GM21717 (cell line): ENCODE measurements around the gene CDHR5.

ENCODE experiments used
- ATAC-seq: cut with Tn5 transposase; IDR thresholded peaks from one replicate; pipeline ENCODE4 v1.9.1; 2021; ENCODE audit warnings: mild to moderate bottlenecking, moderate library complexity; ENCODE audit not compliant: unreplicated experiment

The CDHR5 gene

DNA sequence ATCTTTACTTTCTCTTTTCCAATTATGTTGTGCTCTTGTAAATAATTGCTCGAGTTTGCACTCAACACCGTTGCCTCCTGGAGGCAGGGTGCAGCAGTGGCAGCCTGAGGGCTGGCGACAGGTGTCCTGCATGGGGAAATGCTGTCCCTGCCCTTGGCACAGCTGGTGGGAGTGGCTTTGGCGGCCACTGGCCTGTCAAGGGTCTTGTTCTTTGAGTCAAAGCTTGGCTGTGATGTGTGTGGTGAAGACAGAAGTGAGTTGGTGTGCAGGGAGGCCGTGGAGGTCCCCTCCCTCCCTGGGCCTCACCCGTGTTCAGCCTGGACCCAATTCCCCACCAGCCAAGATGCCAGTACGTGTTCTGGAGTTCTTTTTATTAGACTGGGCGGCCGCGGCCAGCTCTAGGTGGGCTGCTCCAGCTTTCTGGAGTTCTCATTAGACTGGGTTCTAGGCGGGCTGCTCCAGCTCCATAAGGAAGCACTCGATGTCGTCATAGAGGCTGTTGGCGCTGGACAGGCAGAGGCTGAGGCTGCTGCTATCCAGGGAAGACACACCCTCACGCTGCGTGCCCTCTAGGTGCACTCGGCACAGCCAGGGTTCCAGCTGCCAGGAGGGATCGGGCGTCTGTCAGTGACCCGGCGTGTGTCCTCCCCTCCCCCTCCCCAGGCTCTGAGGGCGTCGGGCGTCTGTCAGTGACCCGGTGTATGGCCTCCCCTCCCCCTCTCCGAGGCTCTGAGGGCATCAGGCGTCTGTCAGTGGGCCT is 12.4 kb downstream of the CDHR5 start:
- no peak for ATAC-seq

DNA sequence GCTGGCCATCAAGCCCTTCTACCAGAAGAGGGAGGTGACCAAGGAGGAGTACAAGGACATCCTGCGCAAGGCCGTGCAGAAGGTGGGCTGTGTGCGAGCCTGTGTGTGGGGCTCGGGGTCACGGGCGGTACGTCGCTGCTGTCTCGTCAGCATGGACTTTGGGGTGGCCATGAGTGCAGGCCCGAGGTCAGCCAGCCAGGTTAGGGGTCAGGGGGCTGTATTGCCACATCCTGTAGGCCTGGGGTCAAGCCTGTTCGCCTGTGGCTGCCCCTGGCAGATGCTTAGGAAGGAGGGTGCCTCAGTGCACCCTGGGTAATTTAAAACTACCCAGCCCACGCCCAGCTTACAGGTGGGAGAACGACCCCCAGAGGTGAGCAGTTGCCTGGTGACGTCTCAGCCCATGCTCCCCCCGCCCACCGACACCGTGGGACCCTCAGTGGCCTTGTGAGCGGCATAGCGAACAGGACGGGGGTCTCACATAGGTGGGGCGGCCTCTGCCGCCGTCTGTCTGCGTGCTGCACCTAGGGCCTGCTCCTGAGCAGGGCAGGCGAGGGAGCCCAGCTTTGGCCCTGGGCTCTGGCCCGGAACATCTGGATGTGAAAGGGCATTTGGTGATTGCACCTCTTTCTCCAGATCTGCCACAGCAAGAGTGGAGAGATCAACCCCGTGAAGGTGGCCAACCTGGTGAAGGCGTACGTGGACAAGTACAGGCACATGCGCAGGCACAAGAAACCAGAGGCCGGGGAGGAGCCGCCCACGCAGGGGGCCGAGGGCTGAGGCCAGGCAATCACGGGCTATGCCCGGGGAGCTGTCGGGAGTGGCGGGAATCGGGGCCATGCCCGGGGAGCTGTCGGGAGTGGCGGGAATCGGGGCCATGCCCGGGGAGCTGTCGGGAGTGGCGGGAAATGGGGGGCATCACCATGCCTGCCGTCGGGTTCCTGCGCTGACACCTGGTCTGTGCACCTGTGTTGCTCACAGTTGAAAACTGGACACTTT is 13.5 kb downstream of the CDHR5 start:
- ATAC-seq, result no peak

DNA sequence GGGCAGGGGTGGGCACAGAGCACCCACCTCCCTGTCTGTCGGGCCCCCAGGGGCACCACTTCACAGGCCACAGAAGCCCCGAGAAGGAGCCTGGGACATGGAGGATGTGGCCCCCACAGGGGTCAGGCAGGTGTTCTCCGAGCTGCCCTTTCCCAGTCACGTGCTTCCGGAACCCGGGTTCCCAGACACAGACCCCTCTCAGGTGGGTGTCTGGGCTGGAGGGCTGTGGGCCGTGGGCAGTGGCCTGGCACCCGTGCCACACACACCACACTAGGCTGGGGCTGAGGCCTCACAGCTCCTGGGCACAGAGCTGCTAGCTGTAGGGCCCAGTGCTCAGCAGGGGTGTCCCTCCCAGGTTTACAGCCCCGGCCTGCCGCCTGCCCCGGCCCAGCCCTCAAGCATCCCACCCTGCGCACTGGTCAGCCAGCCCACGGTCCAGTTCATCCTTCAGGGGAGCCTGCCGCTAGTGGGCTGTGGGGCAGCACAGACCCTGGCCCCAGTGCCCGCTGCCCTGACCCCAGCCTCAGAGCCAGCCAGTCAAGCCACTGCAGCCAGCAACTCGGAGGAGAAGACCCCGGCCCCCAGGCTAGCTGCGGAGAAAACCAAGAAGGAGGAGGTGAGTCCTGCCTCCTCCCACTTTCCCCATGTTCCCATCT is 14.5 kb downstream of the CDHR5 start:
- no peak for ATAC-seq

DNA sequence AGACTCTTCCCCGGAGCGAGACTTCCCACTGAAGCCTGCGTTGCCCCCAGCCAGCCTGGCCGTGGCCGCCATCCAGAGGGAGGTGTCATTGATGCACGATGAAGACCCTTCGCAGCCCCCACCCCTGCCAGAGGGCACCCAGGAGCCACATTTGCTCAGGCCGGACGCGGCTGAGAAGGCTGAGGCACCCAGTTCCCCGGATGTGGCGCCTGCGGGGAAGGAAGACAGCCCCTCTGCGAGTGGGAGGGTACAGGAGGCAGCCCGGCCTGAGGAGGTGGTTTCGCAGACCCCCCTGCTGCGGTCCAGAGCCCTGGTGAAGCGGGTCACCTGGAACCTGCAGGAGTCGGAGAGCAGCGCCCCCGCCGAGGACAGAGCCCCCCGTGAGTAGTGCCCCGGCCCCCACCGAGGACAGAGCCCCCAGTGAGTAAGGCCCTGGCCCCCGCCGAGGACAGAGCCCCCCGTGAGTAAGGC is 15.4 kb downstream of the CDHR5 start:
- ATAC-seq, result no peak

DNA sequence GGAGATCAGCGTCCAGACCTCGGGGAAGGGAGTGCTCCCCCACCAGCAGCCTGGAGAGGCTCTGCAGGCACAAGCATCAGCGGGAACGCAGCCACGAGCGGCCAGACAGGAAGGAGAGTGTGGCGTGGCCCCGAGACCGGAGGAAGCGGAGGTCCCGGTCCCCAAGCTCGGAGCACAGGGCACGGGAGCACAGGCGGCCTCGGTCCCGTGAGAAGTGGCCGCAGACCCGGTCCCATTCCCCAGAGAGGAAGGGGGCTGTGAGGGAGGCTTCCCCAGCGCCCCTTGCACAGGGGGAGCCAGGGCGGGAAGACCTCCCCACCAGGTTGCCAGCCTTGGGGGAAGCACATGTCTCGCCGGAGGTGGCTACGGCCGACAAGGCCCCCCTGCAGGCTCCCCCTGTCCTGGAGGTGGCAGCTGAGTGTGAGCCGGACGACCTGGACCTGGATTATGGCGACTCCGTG is 15.9 kb downstream of the CDHR5 start:
- no peak for ATAC-seq

DNA sequence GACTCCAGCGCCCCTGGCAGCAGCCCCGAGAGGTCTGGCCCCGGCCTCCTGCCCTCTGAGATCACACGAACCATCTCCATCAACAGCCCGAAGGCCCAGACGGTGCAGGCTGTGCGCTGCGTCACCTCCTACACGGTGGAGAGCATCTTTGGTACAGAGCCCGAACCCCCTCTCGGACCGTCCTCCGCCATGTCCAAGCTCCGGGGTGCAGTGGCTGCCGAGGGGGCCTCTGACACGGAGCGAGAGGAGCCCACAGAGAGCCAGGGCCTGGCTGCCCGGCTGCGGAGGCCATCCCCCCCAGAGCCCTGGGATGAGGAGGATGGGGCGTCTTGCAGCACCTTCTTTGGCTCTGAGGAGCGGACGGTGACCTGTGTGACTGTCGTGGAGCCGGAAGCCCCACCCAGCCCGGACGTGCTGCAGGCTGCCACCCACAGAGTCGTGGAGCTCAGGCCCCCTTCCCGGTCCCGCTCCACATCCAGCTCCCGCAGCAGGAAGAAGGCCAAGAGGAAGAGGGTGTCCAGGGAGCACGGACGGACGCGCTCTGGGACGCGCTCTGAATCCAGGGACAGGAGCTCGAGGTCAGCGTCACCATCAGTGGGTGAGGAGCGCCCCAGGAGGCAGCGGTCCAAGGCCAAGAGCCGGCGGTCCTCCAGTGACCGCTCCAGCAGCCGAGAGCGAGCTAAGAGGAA is 16.6 kb downstream of the CDHR5 start:
- ATAC-seq, result no peak

DNA sequence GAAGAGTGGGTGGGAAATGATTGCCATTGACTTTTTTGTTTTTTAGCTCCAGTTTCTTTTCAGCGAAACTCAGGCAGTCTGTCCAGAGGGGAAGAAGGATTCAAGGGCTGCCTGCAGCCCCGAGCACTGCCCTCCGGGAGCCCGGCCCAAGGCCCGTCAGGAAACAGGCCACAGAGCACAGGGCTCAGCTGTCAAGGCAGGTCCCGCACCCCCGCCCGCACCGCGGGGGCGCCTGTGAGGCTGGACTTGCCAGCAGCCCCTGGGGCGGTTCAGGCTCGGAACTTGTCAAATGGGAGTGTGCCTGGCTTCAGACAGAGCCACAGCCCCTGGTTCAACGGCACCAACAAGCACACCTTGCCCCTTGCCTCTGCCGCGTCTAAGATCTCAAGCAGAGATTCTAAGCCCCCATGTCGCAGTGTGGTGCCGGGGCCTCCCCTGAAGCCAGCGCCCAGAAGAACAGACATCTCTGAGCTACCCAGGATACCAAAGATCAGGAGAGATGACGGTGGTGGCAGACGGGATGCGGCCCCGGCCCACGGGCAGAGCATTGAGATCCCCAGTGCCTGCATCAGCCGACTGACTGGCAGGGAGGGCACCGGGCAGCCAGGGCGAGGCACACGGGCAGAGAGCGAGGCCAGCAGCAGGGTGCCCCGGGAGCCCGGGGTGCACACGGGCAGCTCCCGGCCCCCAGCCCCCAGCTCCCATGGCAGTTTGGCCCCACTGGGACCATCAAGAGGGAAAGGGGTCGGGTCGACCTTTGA is 17.6 kb downstream of the CDHR5 start:
- no peak for ATAC-seq

DNA sequence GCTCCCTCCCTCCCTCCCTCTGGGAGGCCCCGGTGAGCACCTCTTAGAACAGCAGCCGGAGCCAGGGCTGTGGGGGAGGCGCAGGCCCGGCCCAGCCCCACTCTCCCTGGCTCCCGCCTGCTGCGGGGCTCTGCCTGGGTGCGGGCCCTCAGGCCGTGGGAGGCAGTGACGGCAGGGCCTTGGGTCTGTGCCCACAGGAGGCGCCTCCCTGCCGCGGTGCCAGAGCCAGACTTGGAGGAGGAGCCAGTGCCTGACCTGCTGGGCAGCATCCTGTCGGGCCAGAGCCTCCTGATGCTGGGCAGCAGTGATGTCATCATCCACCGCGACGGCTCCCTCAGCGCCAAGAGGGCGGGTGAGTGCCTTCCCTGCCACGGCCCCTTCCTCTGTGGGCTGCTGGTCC is 18.5 kb downstream of the CDHR5 start:
- no peak for ATAC-seq

DNA sequence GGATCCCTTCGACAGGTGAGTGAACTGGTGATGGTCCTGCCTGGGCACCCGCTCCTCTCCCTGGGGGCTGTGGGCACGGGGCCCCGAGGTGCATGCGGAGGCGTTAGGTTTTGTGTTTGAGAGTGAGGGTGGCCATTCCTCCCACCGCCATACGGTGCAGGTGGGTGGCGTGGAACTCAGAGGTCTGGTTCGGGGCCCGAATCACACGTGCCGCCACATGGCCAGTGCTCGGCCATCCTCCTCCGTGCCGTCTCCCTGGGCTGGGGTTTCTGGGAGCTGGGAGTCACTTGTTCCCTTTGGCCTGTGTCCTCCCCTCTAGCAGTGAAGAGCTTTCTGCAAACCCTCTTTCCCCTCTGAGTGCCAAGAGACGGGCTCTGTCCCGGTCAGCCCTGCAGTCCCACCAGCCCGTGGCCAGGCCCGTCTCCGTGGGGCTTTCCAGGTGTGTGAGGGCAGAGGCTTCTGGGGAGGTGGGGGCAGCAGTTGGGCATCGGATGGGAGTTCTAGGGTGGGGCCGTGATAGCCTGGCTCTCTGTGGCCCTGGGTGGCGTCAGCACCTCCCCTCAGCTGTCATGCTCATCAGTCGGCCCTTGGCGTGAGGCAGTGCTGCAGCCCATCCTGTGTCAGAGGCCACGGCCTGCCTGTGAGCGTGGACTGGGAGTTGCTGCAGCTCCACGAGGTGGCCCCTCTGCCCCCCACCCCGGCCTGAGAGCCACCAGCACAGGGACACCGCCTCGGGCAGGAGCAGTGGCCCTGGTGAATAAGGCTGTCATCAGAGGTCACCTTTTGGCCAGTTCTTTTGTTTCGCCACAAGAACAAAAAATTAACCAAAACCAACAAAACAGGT is 19.2 kb downstream of the CDHR5 start:
- ATAC-seq, result no peak

DNA sequence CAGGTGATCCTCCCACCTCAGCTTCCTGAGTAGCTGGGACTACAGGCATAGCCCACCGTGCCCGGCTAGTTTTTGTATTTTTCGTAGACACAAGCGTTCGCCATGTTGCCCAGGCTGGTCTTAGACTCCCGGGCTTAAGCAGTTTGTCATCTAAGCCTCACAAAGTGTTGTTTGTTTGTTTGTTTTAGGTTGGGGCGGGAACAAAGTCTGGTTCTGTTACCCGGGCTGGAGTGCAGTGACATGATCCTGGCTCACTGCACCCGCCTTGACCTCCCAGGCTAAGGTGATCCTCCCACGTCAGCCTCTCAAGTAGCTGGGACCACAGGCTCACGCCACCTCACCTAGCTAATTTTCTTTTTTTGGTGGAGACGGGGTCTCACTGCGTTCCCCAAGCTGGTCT is 21.6 kb downstream of the CDHR5 start:
- no peak for ATAC-seq

DNA sequence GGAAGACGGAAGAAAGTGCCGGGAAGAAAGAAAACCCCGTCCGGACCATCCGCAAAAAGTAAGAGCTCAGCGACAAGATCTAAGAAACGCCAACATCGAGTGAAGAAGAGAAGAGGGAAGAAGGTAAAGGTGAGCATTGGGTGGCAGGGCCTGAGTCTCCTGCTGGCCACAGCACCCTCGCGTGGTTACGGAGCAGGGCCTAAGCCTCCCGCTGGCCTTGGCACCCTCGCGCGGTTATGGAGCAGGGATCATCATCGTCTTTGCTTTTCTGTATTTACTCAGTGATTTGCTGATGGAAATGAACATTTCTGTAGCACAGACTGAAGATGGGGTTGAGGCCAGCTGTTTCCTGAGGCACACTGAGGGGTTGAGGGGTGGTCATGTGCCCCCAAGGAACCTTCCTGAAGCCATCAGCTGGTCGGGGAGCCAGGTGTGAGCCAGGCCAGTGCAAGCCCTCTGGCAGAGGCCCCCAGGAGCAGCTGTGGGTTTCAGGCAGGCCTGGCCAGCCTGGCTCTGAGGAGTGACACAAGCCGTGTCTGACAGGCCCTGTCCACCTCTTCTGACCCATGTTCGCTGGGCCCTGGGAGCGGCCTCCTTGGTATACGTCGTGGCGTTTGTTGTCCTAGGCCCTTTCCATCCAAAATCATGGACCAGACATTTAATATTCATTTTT is 23.0 kb downstream of the CDHR5 start:
- no peak for ATAC-seq

DNA sequence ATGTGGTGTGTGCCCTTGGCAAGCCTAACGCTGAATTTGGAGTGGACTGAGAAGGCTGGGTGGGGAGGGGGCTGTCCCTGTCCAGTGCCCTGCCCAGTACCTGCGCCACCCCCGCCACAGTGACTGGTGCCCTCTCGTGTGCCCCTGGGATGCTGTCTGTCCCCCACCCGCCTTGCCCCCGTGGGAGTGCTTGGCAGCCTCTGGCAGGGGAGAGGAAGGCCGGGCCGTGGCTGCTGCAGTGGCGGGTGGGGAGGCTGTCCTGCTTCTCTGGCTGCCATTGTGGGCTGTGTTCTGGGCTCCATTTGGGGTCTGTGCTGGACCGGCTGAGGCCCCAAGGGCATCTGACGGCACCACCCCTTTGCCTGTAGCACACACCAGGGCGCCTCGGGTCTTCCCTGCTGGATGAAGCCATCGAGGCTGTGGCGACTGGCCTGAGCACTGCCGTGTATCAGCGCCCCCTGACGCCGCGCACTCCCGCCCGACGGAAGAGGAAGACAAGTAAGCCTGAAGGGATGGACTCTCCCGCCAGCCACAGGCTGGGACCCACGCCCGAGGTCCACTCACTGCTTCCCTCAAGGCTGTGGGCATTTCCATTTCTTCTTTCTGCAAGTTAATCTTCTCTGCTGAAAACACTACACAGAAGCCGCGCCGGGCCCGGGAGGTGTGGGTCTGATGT is 26.6 kb downstream of the CDHR5 start:
- no peak for ATAC-seq

DNA sequence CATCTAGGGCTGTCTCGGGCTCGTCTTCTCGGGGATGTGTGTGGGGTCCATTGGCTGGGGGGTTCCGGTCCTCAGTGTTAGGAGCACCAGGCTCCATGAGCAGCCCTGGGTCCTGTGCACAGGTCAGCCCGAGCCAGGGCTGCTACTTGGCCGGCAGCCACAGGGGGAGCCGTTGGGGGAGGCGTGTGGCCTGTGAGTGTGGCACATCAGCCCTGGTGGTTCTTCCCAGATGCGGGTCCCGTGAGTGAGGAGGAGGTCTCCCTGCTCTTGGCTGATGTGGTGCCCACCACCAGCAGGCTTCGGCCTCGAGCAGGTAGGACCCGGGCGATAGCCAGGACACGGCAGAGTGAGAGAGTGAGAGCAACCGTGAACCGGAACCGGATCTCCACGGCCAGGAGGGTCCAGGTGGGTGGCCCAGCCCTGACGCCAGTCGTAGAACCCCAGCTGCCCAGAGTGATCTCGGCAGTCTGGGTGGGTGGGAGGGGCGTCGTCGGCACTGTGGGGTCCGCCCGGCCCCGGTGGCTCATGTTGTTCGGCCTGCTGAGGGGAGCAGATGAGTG is 27.5 kb downstream of the CDHR5 start:
- no peak for ATAC-seq

DNA sequence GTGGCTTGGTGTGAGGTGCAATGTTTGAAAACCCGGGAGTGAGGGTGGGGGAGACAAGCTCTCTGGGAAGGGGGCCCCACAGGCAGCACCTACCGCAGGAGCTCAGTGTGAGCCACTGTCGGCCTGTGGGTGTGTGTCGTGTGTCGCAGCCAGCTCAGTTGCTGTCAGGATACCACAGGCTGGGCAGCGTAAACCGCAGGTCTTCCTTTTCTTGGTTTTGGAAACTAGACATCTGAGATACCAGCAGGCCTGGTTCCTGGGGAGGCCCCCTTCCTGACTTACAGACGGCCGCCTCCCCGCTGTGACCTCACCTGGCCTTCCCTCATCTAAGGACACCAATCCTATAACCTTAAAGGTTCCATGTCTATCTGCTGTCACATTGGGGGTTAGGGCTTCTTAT is 28.4 kb downstream of the CDHR5 start:
- no peak for ATAC-seq

DNA sequence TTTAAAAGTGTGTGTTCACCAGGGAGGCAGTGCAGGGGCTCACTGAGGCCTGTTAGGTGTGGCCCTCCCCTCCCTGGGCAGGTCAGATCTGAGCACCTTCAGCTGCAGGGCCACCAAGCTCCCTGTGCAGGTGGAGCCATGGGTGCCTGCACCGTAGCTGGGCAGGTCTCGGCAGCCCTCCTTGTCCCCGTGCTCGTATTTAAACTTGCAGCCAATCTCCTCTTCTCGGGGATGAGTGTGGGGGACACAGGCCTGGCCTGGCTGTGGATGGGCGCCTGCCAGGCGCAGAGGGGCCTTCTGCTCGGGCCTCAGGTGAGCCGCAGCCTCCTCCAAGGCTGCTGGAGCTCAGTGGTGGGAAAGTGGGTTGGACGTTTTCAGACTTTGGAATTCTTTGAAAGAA is 29.4 kb downstream of the CDHR5 start:
- no peak for ATAC-seq

DNA sequence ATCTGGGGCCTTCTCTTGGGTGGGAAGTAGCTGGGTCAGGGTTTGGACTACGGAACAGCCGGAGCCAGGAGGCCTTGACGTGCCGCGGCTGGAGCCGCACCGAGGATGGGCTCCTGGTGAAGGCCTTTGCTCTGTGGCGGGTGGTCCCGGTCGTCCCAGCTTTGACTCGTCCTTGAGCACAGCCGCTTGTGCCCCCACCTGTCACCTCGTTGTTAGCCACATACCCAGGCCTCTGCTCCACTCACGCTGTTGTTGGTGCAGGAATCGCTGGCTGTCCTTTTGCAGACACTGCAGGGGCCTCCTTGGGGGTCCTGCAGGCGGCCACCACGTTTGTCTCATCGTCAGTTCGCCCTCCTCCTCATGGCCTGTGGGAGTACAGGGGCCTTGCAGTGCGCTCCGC is 31.4 kb downstream of the CDHR5 start:
- no peak for ATAC-seq

DNA sequence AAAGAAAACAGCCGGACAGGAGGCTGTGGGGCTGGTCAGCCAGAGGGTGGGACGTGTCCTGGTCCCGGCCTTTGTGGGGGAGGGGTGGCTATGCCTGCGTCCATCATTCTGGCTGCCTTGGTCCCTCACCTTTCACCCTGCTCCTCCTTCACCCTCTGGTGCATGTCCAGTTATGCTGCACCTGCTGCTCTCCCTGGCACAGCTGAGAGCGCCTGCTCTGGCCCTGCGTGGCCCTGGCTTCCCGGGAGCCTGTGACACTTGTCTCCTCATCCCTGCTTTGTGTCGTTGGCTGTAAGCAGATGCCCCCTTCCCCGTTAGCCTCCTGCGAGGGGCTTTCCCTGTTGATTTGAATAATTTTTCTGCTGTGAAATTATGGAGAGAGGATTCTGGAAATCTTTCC is 31.8 kb downstream of the CDHR5 start:
- ATAC-seq, result no peak

DNA sequence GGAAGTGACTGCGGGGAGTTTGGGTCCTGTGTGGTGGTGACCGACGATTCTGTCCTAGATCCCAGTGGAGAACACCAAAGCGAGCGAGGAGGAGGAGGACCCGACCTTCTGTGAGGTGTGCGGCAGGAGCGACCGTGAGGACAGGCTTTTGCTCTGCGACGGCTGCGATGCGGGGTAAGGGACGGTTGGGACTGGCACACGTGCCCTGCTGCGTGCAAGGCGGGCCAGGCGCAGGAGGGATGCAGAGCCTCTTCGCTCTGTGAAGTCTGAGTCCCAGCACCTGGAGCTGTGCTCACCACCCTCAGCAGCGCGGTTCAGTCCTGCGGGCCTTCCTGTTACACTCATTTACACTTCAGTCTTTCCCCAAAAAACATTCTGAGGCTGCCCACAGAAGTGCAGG is 32.3 kb downstream of the CDHR5 start:
- no peak for ATAC-seq
